GM23338 (cell line): ENCODE data around the gene CLEC3B.

ENCODE experiments used
- EZH2 ChIP-seq: fragments of 200-600 bp; sonication (generic); IDR thresholded peaks from one replicate; pipeline ENCODE4 v1.8.0; 2017; ENCODE audit warnings: antibody characterized with exemption, mild to moderate bottlenecking, low read depth; ENCODE audit not compliant: unreplicated experiment
- TF ChIP-seq, protein P1 (sequence below), 2 experiments: fragments of 200-600 bp in 1 of 2; sonication (generic) in 1 of 2; conservative IDR thresholded peaks; 2 replicates each; pipeline versions ENCODE4 v1.5.1 to v1.6.1; 2016 to 2017; ENCODE audit warnings: antibody characterized with exemption in 2 of 2, low read depth in 2 of 2, mild to moderate bottlenecking in 2 of 2, moderate library complexity in 1 of 2

DNA sequence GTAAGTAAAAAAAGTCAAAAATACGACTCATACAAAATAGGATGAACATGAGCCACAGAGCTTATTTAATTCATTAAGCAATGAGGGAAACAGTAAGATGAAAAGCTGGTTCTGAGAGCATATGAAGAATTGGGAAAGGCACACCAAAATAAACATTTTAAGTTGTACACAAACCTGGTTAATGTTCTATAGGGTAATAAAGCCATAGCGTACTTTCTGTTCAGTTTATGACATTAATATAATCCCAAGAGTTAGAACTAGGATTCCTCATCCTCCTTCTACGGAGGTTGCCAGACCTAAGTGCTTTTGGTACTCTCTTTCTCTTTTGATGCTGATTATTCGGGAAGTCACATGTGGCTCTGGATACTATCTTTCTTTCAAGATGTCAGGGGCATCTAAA, 41.4 kb downstream of the CLEC3B start:
- TF ChIP-seq, protein P1, sequence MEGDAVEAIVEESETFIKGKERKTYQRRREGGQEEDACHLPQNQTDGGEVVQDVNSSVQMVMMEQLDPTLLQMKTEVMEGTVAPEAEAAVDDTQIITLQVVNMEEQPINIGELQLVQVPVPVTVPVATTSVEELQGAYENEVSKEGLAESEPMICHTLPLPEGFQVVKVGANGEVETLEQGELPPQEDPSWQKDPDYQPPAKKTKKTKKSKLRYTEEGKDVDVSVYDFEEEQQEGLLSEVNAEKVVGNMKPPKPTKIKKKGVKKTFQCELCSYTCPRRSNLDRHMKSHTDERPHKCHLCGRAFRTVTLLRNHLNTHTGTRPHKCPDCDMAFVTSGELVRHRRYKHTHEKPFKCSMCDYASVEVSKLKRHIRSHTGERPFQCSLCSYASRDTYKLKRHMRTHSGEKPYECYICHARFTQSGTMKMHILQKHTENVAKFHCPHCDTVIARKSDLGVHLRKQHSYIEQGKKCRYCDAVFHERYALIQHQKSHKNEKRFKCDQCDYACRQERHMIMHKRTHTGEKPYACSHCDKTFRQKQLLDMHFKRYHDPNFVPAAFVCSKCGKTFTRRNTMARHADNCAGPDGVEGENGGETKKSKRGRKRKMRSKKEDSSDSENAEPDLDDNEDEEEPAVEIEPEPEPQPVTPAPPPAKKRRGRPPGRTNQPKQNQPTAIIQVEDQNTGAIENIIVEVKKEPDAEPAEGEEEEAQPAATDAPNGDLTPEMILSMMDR (conservative IDR thresholded peaks at IDR 0.05; ENCODE audit: low read depth in 2 of 2), result no peak
- no peak for TF ChIP-seq EZH2
